HG02610 (cell line): Measurements from ENCODE around the gene IKBKE.

Experiments used
- ATAC-seq: cut with Tn5 transposase; IDR thresholded peaks from one replicate; pipeline ENCODE4 v1.9.1; 2021; ENCODE audit warnings: mild to moderate bottlenecking, moderate library complexity; ENCODE audit not compliant: unreplicated experiment

IKBKE gene

DNA sequence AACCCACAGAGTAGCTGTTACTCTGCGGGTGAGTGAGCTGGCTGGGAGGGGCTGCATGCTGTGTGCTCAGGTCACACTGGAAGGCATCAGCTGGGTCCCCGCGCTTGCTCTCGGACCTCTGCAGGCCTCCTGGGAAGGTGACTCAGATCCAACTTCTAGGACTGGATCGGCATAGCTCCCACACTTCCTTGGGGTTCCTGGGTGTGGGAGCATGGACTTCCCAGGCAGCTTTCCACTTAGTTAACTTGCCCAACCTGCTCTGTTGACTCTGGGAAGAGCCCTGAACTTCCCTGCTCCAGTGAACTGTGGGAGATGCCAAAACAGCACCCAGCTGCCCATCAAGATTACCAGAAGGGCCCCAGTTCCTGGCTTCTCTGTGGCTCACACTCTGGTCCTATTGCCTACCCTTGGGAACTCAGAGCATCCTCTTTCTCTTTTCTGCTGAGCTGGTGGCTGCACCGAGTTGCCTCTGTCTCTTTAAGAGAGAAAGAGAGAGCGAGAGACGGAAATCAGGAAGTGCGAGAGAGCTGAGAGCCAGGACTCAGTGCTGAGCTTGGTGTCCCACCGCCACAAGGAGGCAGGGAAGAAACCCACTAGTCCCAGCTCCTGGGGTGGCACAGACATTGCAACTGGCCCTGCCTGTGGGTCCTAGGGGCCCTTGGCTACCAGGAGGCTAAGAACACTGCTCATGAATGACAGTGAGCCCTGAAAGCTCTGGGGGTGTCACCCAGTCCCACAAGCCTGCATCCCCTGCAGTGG lies at the start of gene IKBKE:
Gene IKBKE, plus strand, starts transcription at position 544 of the 759 bp plus-strand sequence. CDS start 2,752 bp downstream, outside the sequence.
- no peak for ATAC-seq

DNA sequence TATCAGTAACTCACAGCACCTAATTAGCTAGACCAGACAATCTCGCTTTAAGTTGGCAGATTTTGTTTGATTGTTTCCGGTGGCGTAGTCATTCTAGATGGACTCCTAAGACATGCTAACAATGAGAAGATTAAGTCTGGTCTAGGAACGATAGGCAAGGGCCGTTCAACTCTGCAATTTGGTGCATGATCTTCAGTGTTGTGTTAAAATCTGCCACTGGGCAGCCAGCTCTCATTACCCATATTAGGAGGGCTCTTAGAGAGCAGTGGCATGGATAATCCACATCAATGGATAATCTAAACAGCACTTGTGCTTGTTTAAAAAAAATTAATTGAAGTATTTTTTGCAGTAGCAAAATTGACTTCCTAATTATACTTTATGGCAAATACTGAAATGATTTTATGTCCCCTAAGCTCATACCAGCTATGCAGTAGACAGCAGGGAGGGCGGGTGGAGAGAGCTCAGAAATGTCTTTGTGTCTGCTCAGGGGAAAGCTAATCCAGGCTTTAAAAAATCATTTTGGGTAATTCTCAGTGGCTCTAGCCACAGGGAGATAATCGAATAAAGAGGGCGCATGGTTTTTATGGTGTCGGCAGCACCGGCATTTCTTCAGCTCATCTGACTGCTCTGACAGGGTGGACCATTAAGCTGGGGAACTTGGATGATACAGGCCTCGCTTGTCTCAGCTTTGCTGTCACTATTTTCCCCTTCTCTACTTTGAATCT lies 48.5 kb upstream of the IKBKE start:
- no peak for ATAC-seq

DNA sequence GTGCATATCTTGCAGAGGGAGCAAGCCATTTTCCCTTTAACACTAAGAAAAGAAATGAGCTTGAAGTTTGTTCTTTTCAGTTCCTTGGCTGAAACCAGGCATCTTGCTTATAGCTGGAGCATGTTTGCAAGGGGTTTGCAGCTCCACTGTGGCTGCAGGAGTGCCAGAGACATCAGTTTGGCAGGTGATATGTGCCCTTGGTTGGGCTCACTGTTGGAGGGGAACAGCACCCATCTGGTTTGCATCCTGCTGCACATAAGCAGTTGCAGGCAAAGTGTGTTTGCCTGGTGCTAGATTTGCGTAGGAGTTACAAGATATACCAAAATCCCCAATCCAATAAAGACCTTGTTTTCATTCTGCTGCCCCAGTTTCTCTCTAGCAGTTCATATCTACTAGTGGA lies 47.8 kb upstream of the IKBKE start:
- no peak for ATAC-seq

DNA sequence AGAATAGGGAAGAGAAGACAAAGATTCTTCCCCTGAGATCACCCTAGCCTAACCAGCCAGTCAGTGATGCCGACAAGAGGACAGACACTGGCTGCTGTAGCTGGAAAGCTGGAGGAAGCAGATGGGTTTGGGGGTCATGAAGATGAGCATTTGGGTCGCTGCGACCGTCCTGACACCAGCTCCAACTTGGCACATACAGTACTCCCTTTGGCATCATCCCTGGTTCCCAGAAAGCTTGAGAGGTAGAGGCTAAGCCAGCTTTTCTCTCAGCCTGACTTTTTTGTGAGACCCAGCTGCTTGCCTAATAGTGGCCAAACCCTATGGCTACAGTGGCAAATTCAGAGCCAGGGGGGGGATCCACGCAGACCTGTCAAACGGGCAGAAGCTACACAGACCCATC lies 43.0 kb upstream of the IKBKE start:
- ATAC-seq, result no peak

DNA sequence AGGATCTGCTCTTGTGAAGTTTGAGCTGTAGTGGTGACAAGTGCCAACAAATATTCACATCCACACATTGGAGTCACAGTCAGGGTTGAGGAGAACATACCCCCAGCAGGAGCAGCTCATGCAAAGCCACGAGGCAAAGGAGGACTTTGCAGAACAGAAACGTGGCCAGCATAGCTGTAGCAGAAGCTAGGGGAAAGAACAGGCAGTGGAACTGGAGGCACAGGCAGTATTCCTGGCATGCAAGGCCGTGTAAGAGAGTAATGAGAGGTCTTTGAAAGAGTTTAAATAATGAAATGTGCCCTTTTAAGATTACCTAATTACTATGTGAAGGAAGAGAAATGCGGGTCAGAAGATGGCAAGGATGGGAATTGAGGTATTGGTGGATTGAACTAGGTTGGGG lies 40.9 kb upstream of the IKBKE start:
- no peak for ATAC-seq

DNA sequence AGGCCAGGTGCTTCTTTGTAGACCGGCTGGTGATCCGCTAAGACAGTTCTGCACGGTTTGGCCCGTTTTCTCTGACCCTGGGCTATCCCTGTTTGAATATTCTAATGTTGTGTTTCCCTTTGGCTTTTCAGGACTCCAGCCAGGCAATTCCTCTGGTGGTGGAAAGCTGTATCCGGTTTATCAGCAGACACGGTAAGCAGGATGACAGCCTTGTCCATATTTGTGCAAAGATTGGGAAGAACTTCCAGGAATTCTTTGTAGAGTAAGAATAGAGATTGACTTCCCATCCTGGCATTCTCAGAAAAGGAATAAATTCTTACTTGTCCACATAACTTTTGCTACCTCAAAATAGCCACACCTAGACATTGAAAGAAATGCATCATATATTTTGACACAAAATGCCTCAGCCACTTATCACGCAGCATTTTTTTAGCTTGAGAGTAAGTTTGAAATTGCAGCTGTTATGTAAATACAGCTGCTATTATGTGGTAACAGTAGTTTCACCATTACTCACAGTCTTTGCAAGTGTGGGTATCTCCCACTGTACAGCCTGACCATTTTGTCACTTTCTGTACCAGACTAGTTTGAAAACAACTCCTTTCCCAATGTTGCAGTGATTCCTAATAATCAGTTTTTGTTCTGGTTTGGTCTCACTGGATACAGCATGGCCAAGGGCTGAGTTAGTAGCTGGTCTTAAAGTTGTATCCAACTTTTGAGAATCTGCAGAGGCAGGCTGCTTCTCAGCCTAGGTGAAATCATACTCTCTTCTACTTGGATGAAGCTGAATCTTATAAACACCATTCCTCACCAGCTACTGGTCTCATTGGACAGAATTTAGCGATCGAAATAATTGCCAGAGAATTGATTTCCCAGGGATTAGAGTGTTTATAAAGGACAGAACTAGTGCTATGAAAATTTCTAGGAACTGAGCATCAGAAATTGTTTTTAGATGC lies 40.0 kb upstream of the IKBKE start:
- ATAC-seq, result peak; percentile 99

DNA sequence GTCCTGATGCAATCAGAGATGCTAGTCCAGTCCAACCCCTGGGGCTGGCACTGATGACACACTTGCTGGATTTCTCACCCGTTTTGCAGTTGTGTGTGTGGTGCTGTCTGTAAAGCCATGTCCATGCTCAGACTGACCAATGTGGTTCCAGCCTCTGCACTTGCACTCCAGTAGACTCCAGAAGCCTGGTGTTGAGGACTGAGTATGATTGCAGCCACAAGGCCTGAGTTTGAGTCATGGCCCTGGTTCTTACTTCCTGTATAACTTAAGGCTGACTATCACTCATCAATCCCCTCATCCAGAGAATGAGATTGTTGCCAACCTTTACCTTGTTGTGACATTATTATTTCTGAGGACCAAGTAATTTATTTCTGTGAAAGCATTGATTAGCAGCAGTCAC lies 34.8 kb upstream of the IKBKE start:
- ATAC-seq, result no peak

DNA sequence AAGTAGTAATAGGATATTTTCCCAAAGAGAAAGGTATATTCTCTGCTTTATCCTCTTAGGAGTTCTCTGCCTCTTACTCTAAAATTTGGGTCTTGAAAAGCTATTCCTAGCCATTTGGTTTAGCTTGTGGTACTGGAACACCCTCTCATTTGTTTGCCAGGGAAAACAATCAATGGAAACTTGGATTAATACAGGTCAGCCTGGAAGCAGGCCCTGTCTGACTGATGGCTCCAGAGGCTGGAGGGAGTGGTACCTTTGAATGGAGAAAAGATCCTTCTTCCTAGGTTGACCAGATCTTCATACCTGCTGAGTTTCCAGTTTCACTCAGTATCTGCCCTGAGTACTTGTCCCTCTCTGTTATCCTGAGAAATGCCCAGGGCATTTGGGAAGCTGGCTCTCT lies 31.7 kb upstream of the IKBKE start:
- ATAC-seq, result no peak

DNA sequence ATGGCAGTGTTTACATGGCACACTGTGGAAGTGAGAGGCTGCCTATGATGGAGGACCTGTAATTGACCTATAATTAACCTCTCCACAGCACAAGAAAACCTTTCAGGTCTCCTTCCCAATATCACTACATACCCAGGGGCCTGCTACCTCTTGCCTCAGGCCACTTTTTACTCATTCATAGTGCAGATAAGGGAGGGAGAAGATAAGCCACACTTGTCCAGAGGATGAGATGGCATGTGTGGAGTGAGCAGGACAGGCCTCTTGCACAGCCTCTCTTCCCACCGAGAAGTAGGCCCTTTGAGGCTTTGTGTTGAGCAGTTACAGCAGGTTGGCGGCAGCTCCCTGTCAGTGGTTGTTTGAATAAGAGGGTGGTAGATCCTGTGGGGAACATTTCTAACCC lies 31.1 kb upstream of the IKBKE start:
- ATAC-seq, result no peak

DNA sequence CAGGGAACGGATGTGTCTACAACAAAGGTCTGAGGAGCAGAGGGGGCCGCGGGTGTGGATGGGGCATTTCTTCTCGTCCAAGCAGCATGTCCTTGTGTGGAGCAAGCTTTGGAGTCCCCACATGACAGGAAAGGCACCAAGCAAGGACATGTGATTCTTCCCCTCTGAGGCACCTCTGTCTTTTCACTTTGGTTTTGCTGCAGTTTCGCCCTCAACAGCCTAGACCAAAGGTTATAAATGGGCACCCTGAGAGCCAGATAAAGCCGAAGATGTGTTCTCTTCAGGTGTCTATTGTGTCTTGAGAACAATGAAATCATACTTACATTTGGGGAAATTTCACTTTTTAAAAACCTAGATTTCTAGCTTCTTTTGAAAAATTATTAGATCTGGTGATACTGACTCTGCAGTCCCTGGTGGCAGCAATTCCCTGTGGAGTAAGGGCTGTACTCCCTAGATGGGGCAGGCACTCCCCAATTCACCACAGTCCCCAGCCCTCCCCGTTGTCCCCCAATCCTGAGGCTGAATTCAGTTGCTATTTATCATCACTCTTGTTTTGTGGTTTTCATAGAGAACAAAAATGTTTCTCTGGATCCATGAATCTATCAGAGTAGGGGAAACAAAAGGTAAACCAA lies 28.8 kb upstream of the IKBKE start:
- no peak for ATAC-seq

DNA sequence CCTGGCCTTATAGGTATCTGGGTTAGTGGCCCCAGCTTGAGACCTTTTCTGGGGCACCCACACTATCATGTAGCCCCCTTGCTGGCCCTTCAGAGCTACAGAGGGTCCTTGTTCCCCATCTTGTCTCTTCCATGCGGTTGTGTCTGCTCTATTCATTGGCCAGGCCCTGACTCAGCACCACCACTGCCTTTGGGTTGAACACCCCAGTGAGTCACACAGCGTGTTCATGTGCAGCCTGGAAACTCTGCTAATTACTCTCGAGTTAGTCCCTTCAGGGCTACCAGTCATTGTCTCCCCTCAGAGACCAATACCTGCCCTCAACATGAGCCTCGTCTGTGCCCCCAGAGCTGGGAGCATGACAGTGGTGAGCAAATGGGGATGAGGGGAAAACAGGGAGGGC lies 28.2 kb upstream of the IKBKE start:
- ATAC-seq, result no peak

DNA sequence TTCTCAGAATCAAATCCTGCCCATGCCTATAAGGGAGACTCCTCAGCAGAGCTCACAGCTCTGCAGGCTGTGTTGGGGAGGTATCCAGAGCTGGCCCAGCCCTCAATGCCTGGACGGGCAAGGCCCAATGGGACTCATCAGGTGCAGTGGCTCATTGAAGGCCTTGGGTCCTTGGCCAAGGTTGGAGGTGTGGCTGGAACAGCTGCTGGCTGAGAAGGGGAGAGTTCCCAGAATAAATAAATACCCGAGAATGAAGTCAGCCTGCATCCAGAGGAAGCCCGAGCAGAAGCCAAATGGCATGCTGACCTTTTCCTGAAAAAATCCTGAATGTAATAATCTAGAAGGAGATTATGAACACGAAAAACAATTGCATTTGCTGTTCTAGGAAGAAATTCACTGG lies 25.2 kb upstream of the IKBKE start:
- ATAC-seq, result no peak

DNA sequence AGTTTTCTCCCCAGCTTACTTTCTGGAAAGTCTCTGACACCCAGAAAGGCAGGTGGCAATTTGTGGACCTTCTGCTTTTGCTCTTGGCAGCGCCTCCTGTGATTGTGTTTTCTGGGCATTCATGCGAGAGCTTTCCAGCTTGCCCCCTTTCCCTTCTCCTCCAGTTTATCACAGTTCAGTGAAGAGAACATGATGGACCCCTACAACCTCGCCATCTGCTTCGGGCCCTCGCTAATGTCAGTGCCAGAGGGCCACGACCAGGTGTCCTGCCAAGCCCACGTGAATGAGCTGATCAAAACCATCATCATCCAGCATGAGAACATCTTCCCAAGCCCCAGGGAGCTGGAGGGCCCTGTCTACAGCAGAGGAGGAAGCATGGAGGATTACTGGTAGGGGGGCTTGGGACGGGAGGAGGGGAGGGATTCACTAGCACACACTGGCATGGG lies 24.3 kb upstream of the IKBKE start:
- no peak for ATAC-seq

DNA sequence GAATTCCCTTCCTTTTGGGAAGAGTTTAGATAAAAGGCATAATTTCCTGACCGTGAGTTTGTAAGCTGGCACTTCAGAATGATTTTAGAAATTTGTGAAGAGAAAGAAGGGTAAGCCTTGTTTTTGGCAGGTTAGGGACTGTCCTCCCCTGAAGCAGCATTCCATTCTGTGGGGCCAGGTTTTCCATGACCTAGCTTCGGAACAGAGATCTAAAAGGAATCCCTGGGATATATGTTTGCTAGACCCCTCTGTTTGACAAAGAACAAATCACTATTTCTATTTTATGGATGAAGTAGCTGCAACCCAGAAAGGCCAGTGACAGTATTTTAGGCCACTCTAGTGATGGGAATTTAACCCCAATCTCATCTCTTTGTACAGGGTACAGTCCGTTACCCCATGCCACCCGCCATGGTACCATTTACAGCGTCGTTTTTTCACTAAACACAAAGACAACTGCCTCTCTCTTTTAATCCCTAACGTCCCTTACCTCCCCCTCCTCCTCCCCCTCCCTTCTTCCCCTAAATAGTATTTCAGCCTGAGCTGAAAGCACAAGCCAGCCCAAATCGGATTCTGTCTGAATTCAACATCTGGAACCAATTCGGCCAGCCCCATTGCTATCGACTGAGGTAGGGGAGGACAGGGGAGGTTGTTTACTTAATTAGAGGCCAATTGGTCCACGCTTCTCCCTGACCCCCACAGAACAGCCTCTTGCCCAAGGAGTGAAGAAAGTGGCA lies 23.4 kb upstream of the IKBKE start:
- ATAC-seq, result no peak

DNA sequence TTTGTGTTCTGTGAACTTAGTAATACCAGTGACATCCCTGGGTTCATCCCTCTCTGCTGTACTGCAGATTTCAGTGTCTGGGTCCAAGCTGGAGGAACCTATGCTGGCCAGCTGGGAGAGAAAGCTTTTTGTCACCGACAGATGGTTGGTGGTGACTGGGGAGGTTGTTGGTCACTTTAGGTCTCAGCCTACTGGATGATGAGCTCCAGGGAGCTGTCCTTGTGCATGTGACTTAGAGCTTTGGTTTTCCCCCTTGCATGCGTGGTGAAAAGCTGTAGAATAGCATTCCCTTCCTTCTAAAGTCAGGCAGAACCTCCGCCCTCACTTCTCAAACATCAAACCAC lies 22.9 kb upstream of the IKBKE start:
- no peak for ATAC-seq

DNA sequence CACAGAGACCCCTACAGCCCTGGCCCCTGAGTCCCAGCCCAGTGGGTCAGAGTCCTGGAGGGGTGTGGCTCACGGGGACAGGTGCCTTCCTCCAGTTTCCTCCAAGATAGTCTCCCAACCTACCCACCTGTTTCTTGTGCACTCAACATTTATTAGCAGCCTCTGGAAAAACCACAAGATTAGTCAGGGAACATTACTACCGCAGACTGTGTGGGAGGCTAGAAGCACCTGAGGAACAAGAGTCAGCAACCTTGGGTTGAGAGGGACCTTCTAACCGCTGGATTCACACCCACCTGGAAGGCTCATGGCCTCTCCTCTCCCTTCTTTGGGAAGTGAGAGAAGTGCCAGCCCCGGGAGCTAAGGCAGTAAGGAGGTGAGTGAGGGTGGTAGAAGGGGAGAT lies 22.5 kb upstream of the IKBKE start:
- no peak for ATAC-seq

DNA sequence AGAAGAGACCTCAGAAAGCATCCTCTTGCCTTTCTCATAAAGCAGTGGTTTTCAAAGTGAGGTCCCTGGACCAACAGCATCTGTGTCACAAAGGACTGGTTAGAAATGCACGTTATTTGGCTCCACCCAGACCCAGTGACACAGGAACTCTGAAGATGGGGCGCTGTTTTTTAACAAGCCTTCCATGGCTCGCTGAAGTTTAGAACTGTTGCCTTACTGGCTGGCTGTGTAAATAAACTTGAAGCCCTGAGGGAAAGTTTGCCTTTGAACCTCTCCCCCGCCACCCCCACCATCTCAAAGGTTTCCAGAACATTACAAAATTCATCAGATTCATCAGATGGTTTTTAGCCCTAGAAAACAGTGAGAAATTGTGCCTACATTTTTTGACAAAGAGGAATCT lies 21.8 kb upstream of the IKBKE start:
- ATAC-seq, result no peak

DNA sequence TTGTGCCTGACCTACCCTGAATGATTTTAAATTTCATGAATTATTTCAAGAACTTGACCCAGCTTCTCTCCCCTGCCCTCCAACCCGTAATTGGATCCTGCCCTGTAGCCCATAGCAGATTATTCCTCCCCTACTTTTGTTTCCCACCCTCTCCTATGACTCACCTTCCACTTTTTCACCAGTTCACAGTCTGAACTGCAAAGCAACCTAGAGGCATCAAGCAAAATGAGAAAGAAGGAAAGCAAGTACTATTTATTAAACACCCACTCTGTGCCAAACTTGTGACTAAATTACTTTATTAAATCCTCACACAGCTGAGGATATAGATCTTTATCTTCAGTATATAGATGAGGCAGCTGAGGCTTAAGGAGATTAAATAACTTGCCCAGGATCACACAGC lies 20.7 kb upstream of the IKBKE start:
- ATAC-seq, result no peak

DNA sequence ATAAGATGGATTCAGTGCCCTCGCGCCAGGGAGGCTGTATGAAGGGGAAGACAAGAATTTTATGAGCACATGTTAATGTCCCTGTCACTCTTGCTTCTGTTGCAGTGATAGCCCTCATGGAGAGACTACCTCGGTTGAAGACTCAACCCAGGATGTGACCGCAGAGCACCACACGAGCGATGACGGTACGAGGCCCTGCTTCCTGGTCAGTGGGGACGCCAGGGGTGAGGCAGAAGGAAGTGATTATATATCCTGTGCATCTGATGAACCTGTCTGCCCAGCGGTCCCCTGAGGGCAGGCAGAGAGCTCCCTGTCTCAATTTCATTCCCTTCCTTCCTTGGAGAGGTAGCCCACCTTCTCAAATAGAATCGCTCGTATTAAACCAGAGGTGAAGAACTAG lies 20.0 kb upstream of the IKBKE start:
- no peak for ATAC-seq

DNA sequence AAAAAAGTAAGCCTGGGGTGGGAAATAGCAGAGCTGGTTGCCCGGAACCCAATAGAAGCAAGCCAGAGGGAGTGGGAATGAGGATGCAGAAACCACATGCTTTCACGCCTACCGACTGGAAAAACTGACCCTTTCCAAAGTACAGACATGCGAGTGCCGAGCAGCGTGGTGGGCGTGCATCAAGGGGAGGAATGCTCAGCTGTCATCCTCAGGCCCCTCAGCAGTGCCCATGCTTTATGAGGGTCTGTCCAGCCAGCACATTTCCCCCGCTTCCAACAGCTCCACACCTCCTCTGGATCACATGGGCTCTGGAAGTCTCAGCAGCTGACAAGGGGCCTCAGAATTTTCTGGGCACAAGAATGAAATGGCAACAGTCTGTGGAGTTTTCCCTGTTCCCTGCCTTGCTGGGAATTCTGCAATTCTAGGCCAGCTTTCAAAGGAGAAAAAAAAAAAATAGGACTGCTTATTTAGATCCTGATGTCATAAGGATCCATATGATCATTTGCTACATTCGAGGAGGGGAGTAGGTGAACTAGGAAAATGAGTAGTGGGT lies 19.1 kb upstream of the IKBKE start:
- no peak for ATAC-seq
